Upper lobe of left lung (tissue), 4 donors: ENCODE results near the gene KLK3.

Experiments
- CTCF ChIP-seq, 6 experiments: fragments of 450-650 bp in 4 of 6; fragments of 200-600 bp in 2 of 6; sonication (generic) in 2 of 6; IDR thresholded peaks; one replicate each; pipeline ENCODE4 v1.5.1; 2016 to 2019; ENCODE audit warnings: antibody characterized with exemption in 6 of 6
- EP300 ChIP-seq, 4 donors: sonication (generic); formaldehyde crosslinking; IDR thresholded peaks; one replicate each; pipeline ENCODE4 v1.5.1; 2017; ENCODE audit warnings: antibody characterized with exemption in 4 of 4, control low read depth in 2 of 4
- POLR2A ChIP-seq, 4 donors: fragments of 450-650 bp; IDR thresholded peaks; one replicate each; pipeline ENCODE4 v1.5.1; 2016 to 2017; ENCODE audit warnings: antibody characterized with exemption in 4 of 4, mild to moderate bottlenecking in 2 of 4
- POLR2AphosphoS5 ChIP-seq, 2 donors: sonication (generic); formaldehyde crosslinking; IDR thresholded peaks; one replicate each; pipeline ENCODE4 v1.5.1; 2017; ENCODE audit warnings: antibody characterized with exemption in 2 of 2

GRCh38 chr19:50894478-50895356 is 40.0 kb downstream of the KLK3 start:
- TF ChIP-seq CTCF (IDR thresholded peaks at IDR 0.05) (no peak), POLR2A (IDR thresholded peaks at IDR 0.05) (no peak), POLR2AphosphoS5 (IDR thresholded peaks at IDR 0.05) (no peak), EP300 (IDR thresholded peaks at IDR 0.05) (no peak)
